ENCODE measurements around the gene CDK2AP2.
"Not testable (repeated sequence)": the region's sequence is repeated elsewhere in the genome, so short reads cannot be mapped to it uniquely, and the experiment has no call there.

The CDK2AP2 gene

GRCh38 chr11:67548555-67549110, 40.7 kb upstream of the CDK2AP2 start:
- H3K9ac ChIP-seq (ENCODE audit: low read length): no peak overlapping the region
- H3K27ac ChIP-seq (ENCODE audit: low read depth, low read length, poor library complexity, severe bottlenecking): no peak overlapping the region
- no peak overlapping the region for H2AFZ ChIP-seq (ENCODE audit: low read length)
- peaks cover 10% of the 10 kb centered on the region for H3K4me1 ChIP-seq (ENCODE audit: insufficient read depth, low read length, severe bottlenecking)
- H3F3A ChIP-seq (ENCODE audit: insufficient read depth, low read length): no peaks in the 10 kb centered on the region
- H3K9me2 ChIP-seq (ENCODE audit: low read depth, low read length): no peaks in the 10 kb centered on the region
- H3K4me2 ChIP-seq (ENCODE audit: low read length): no peak overlapping the region
- H3K4me3 ChIP-seq (ENCODE audit: low read depth, low read length, poor library complexity, severe bottlenecking): no peak overlapping the region
- peaks cover 12% of the 10 kb centered on the region for H3K9me3 ChIP-seq (ENCODE audit: low read length)
- H3K36me3 ChIP-seq (ENCODE audit: insufficient read depth, low read length): no peaks in the 10 kb centered on the region
- H3K79me2 ChIP-seq (ENCODE audit: insufficient read depth, low read length): no peaks in the 10 kb centered on the region
- H4K20me1 ChIP-seq (ENCODE audit: insufficient read depth, low read length): no peaks in the 10 kb centered on the region
- no peak for TF ChIP-seq EZH2 (IDR thresholded peaks at IDR 0.05; ENCODE audit: borderline replicate concordance, low read length)
- TF ChIP-seq CTCF (IDR thresholded peaks at IDR 0.05; ENCODE audit: low read length): no peak
- no peaks in the 10 kb centered on the region for H3K27me3 ChIP-seq (ENCODE audit: insufficient read depth, low read length)

- not testable (repeated sequence) for H3K4me2 ChIP-seq (ENCODE audit: low read length); H3K27me3 ChIP-seq (ENCODE audit: insufficient read depth, low read length); H3F3A ChIP-seq (ENCODE audit: insufficient read depth, low read length); H3K36me3 ChIP-seq (ENCODE audit: insufficient read depth, low read length); H2AFZ ChIP-seq (ENCODE audit: low read length); H3K9ac ChIP-seq (ENCODE audit: low read length); H3K4me1 ChIP-seq (ENCODE audit: insufficient read depth, low read length, severe bottlenecking); H3K27ac ChIP-seq (ENCODE audit: low read depth, low read length, poor library complexity, severe bottlenecking); H3K9me2 ChIP-seq (ENCODE audit: low read depth, low read length); H3K79me2 ChIP-seq (ENCODE audit: insufficient read depth, low read length); H3K4me3 ChIP-seq (ENCODE audit: low read depth, low read length, poor library complexity, severe bottlenecking); H4K20me1 ChIP-seq (ENCODE audit: insufficient read depth, low read length)
- peaks cover 12% of the 10 kb centered on the region for H3K9me3 ChIP-seq (ENCODE audit: low read length)
Measured at GRCh38 chr11:67548112-67548511, 40.1 kb upstream of the CDK2AP2 start.

- no peaks in the 10 kb centered on the region for H3K9me3 ChIP-seq (ENCODE audit: low read length)
- H3K9me2 ChIP-seq (ENCODE audit: low read depth, low read length): no peaks in the 10 kb centered on the region
- H3K4me2 ChIP-seq (ENCODE audit: low read length): no peak overlapping the region
- no peak overlapping the region for H2AFZ ChIP-seq (ENCODE audit: low read length)
- H3K36me3 ChIP-seq (ENCODE audit: insufficient read depth, low read length): no peaks in the 10 kb centered on the region
- H3F3A ChIP-seq (ENCODE audit: insufficient read depth, low read length): no peaks in the 10 kb centered on the region
- H3K79me2 ChIP-seq (ENCODE audit: insufficient read depth, low read length): no peaks in the 10 kb centered on the region
- H4K20me1 ChIP-seq (ENCODE audit: insufficient read depth, low read length): no peaks in the 10 kb centered on the region
- no peak overlapping the region for H3K4me3 ChIP-seq (ENCODE audit: low read depth, low read length, poor library complexity, severe bottlenecking)
- no peak overlapping the region for H3K27ac ChIP-seq (ENCODE audit: low read depth, low read length, poor library complexity, severe bottlenecking)
- TF ChIP-seq EZH2 (IDR thresholded peaks at IDR 0.05; ENCODE audit: borderline replicate concordance, low read length) (no peak), CTCF (IDR thresholded peaks at IDR 0.05; ENCODE audit: low read length) (no peak)
- no peaks in the 10 kb centered on the region; the same call in 1 of the 2 replicates for H3K27me3 ChIP-seq (ENCODE audit: insufficient read depth, low read length)
- H3K4me1 ChIP-seq (ENCODE audit: insufficient read depth, low read length, severe bottlenecking): peaks cover 10% of the 10 kb centered on the region
- H3K9ac ChIP-seq (ENCODE audit: low read length): no peak overlapping the region
Measured at GRCh38 chr11:67545280-67545679, 37.3 kb upstream of the CDK2AP2 start.

- Histone ChIP-seq H4K20me1 (ENCODE audit: insufficient read depth, low read length) (no peaks in the 10 kb centered on the region), H3K4me1 (ENCODE audit: insufficient read depth, low read length, severe bottlenecking) (peaks cover 10% of the 10 kb centered on the region), H3F3A (ENCODE audit: insufficient read depth, low read length) (no peaks in the 10 kb centered on the region), H3K27me3 (ENCODE audit: insufficient read depth, low read length) (no peaks in the 10 kb centered on the region; the same call in 1 of the 2 replicates), H3K79me2 (ENCODE audit: insufficient read depth, low read length) (no peaks in the 10 kb centered on the region), H2AFZ (ENCODE audit: low read length) (no peak overlapping the region), H3K36me3 (ENCODE audit: insufficient read depth, low read length) (no peaks in the 10 kb centered on the region), H3K9me3 (ENCODE audit: low read length) (no peaks in the 10 kb centered on the region), H3K9ac (ENCODE audit: low read length) (no peak overlapping the region), H3K9me2 (ENCODE audit: low read depth, low read length) (no peaks in the 10 kb centered on the region), H3K4me3 (ENCODE audit: low read depth, low read length, poor library complexity, severe bottlenecking) (no peak overlapping the region), H3K27ac (ENCODE audit: low read depth, low read length, poor library complexity, severe bottlenecking) (no peak overlapping the region), H3K4me2 (ENCODE audit: low read length) (no peak overlapping the region)
- no peak for TF ChIP-seq EZH2 (IDR thresholded peaks at IDR 0.05; ENCODE audit: borderline replicate concordance, low read length)
- TF ChIP-seq CTCF (IDR thresholded peaks at IDR 0.05; ENCODE audit: low read length): no peak
Measured at GRCh38 chr11:67544616-67545242, 36.8 kb upstream of the CDK2AP2 start.
